ENCODE measurements around the gene DDB1.

Gene DDB1

GRCh38 chr11:61358566-61358965 is 25.7 kb upstream of the DDB1 start:
- TF ChIP-seq, protein P1, sequence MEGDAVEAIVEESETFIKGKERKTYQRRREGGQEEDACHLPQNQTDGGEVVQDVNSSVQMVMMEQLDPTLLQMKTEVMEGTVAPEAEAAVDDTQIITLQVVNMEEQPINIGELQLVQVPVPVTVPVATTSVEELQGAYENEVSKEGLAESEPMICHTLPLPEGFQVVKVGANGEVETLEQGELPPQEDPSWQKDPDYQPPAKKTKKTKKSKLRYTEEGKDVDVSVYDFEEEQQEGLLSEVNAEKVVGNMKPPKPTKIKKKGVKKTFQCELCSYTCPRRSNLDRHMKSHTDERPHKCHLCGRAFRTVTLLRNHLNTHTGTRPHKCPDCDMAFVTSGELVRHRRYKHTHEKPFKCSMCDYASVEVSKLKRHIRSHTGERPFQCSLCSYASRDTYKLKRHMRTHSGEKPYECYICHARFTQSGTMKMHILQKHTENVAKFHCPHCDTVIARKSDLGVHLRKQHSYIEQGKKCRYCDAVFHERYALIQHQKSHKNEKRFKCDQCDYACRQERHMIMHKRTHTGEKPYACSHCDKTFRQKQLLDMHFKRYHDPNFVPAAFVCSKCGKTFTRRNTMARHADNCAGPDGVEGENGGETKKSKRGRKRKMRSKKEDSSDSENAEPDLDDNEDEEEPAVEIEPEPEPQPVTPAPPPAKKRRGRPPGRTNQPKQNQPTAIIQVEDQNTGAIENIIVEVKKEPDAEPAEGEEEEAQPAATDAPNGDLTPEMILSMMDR (IDR thresholded peaks at IDR 0.05): no peak
- Histone ChIP-seq H3K4me1 (peaks cover 0 to 31% (median 13%) of the 10 kb centered on the region in 4 donors), H3K4me3 (no peak overlapping the region), H3K36me3 (peaks cover 9 to 26% (median 24%) of the 10 kb centered on the region in 3 donors), H3K27ac (no peak overlapping the region), H3K27me3 (no peaks in the 10 kb centered on the region), H3K9me3 (no peaks in the 10 kb centered on the region)
- no peak for DNase-seq
- intact Hi-C loops (cut with DNase I; ENCODE audit: low total_unique reads): no loop called here

GRCh38 chr11:61357894-61358239 is 25.0 kb upstream of the DDB1 start:
- no peak for DNase-seq
- TF ChIP-seq, protein P1 (IDR thresholded peaks at IDR 0.05): no peak
- H3K27me3 ChIP-seq: no peaks in the 10 kb centered on the region
- no peak overlapping the region for H3K27ac ChIP-seq
- peaks cover 16 to 33% (median 31%) of the 10 kb centered on the region in 3 donors for H3K36me3 ChIP-seq
- no peaks in the 10 kb centered on the region for H3K9me3 ChIP-seq
- intact Hi-C loops (cut with DNase I; ENCODE audit: low total_unique reads): no loop called here
- H3K4me1 ChIP-seq: peaks cover 0 to 24% (median 6%) of the 10 kb centered on the region in 4 donors
- no peak overlapping the region for H3K4me3 ChIP-seq

DNA sequence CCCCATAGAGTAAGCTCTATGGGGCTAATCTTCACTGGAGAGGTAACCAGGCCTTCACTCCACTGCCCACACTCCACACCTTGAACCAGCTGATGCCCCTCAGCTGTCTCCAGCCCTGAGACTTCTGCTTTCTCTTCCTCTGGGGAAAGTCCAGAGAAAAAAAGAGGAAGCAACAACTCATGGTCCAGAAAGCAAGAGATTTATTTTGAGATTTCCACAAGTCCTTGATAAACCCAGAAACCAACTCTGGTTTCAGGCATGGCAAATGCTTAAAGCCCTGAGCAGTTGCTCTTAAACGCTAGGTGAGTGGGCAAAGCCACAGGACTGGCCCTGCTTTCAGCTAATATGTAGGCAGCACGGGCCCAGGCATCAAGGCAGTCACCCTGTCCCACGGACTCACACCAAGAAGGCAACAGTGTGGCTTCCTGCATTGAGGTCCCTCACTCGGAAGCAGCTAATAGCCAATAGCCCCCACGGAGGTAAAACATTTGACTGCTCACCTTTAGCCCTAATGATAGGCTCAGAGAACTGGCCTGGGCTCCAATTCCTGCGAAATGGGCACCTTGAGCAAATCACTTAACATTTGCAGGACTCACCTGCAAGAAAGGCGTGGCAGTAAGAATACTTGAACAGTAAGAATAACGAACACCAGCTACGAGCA is 24.5 kb upstream of the DDB1 start:
- Histone ChIP-seq H3K9me3 (no peaks in the 10 kb centered on the region), H3K27ac (no peak overlapping the region), H3K36me3 (peaks cover 21 to 37% (median 36%) of the 10 kb centered on the region in 3 donors), H3K27me3 (no peaks in the 10 kb centered on the region), H3K4me3 (no peak overlapping the region), H3K4me1 (peaks cover 0 to 20% (median 5%) of the 10 kb centered on the region in 4 donors)
- intact Hi-C loops (cut with DNase I; ENCODE audit: low total_unique reads): no loop called here
- DNase-seq: no peak
- TF ChIP-seq, protein P1 (IDR thresholded peaks at IDR 0.05): no peak

DNA sequence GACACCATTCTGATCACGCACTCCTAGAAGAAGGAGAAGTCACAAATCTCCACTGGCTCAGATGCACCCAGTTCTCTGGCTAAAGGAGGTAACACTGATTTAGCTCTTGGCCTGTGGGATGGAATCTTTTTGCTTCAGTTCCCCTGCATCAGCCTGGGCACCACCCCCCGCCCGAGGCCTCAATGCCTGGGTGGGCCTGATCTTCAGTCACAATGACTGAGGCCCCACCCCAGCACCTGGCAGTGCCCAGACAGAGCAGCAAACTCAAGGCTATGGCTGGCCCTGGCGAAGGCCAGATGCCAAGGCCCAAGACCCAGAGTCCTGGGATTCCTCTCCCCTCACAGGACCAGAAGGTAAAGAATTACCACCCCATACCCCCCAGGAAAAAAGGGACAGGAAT is 23.8 kb upstream of the DDB1 start:
- TF ChIP-seq, protein P1 (IDR thresholded peaks at IDR 0.05): no peak
- intact Hi-C loops (cut with DNase I; ENCODE audit: low total_unique reads): no loop called here
- H3K36me3 ChIP-seq: peaks cover 27 to 44% (median 43%) of the 10 kb centered on the region in 3 donors
- H3K4me3 ChIP-seq: no peak overlapping the region
- no peaks in the 10 kb centered on the region for H3K27me3 ChIP-seq
- no peak for DNase-seq
- H3K4me1 ChIP-seq: peaks cover 0 to 20% (median 5%) of the 10 kb centered on the region in 4 donors
- H3K9me3 ChIP-seq: no peaks in the 10 kb centered on the region
- no peak overlapping the region for H3K27ac ChIP-seq

DNA sequence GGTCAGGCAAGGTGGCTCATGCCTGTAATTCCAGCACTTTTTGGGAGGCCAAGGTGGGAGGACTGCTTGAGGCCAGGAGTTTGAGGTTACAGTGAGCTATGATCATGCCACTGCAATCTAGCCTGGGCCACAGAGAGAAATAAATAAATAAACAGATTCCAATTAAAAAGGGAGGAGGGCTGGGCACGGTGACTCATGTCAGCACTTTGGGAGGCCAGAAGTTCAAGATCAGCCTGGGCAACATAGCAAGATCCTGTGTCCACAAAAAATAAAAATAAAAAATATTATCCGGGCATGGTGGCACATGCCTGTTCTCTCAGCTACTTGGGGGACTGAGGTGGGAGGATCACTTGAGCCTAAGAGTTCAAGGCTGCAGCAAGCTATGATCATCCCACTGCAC is 21.3 kb upstream of the DDB1 start:
- Histone ChIP-seq H3K36me3 (peaks cover 41 to 69% (median 68%) of the 10 kb centered on the region in 3 donors), H3K9me3 (no peaks in the 10 kb centered on the region), H3K4me3 (no peak overlapping the region), H3K27me3 (no peaks in the 10 kb centered on the region), H3K27ac (no peak overlapping the region), H3K4me1 (no peaks in the 10 kb centered on the region)
- intact Hi-C loops (cut with DNase I; ENCODE audit: low total_unique reads): no loop called here
- no peak for DNase-seq
- TF ChIP-seq, protein P1 (IDR thresholded peaks at IDR 0.05): no peak

Measured in tibial artery (tissue), 4 donors.